ENCODE measurements around the gene GRM7.

- TF ChIP-seq, protein P1, sequence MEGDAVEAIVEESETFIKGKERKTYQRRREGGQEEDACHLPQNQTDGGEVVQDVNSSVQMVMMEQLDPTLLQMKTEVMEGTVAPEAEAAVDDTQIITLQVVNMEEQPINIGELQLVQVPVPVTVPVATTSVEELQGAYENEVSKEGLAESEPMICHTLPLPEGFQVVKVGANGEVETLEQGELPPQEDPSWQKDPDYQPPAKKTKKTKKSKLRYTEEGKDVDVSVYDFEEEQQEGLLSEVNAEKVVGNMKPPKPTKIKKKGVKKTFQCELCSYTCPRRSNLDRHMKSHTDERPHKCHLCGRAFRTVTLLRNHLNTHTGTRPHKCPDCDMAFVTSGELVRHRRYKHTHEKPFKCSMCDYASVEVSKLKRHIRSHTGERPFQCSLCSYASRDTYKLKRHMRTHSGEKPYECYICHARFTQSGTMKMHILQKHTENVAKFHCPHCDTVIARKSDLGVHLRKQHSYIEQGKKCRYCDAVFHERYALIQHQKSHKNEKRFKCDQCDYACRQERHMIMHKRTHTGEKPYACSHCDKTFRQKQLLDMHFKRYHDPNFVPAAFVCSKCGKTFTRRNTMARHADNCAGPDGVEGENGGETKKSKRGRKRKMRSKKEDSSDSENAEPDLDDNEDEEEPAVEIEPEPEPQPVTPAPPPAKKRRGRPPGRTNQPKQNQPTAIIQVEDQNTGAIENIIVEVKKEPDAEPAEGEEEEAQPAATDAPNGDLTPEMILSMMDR (IDR thresholded peaks at IDR 0.05) = no peak
- TF ChIP-seq EZH2 (IDR thresholded peaks at IDR 0.05) (no peak), EZH2phosphoT487 (IDR thresholded peaks at IDR 0.05) (no peak)
These were observed 628.5 kb downstream of the GRM7 start for GRCh38 chr3:7489417-7489816.

Data from neural progenitor cell (in vitro differentiated cells).